Kasumi-1 (cell line): ENCODE measurements around the gene ENTR1.
"Not testable (repeated sequence)": the region's sequence is repeated elsewhere in the genome, so short reads cannot be mapped to it uniquely, and the experiment has no call there.

Experiments used
- DNase-seq, 2 experiments: peaks; one replicate each; lab custom pipeline; 2025; lab: John Stamatoyannopoulos, UW

Gene ENTR1

GRCh38 chr9:136438548-136439480 is 28.4 kb upstream of the ENTR1 start:
- DNase-seq, result peak in 1 of 2 experiments; percentile 42

DNA sequence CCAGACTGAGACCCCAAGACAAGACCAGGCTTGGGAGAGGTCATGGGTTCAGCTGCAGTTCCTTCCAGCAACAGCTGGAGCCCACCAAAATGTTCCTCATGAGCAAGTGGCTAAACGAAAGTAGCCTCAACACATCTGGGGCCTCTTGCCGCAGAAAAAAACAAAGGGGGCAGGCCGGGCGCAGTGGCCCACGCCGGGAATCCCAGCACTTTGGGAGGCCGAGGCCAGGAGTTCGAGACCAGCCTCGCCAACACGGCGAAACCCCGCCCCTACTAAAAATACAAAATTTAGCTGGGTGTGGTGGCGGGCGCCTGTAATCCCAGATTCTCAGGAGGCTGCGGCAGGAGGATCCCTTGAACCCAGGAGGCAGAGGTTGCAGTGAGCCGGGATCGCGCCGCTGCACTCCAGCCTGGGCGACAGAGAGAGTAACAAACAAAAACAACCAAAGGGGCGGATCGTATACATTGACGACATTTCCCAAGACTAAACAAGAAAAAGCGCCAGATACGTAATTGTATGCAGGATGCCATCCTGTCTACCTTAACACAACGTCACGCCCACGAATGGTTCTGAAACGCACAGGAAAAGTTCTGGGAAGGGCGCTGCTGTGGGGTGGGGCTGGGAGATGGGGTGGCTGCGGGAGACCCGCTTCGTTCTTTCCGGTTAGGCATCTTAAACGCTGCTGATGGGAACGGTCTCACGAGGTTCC is 27.6 kb upstream of the ENTR1 start:
- DNase-seq, result no peak

- DNase-seq, result peak in 1 of 2 experiments; percentile 1
Measured at GRCh38 chr9:136437430-136437829, 27.0 kb upstream of the ENTR1 start.

GRCh38 chr9:136436055-136436634 is 25.7 kb upstream of the ENTR1 start:
- DNase-seq, result no peak

- DNase-seq, result no peak
Measured at GRCh38 chr9:136434580-136435169, 24.3 kb upstream of the ENTR1 start.

GRCh38 chr9:136433849-136434579 is 23.6 kb upstream of the ENTR1 start:
- DNase-seq, result no peak

GRCh38 chr9:136433043-136433715 is 22.8 kb upstream of the ENTR1 start:
- no peak for DNase-seq

GRCh38 chr9:136432591-136432990 is 22.2 kb upstream of the ENTR1 start:
- no peak for DNase-seq

DNA sequence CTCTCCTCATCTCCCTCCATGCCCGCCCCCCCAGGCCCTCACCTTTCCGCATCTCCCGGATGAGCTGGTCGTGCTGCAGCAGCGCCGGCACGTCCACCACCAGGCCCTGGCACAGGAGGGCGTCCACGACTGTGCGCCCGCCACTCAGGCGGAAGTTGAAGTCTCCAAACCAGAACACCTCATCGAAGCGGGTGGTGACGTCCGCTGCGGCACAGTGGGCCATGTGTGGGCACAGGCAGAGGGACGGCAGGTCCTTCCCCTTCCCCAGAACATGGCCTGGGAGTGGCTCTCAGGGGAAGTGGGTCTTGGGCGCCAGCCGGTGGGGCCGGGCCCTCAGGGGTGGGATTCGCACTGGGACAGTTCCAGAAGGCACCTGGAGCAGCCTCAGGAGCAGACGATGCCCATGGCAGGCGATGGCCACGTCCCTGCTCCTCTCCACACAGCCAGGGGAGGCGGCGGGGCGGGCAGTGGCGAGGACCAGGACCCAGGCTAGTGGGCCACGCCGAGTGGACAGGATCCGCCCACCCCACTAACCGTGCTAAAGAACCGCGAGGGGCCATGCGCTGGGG is 21.5 kb upstream of the ENTR1 start:
- no peak for DNase-seq

GRCh38 chr9:136430588-136431234 is 20.3 kb upstream of the ENTR1 start:
- DNase-seq, result no peak

GRCh38 chr9:136429683-136430491 is 19.5 kb upstream of the ENTR1 start:
- no peak for DNase-seq

GRCh38 chr9:136429075-136429628 is 18.7 kb upstream of the ENTR1 start:
- DNase-seq, result no peak

- no peak for DNase-seq
Measured at GRCh38 chr9:136426787-136427186, 16.4 kb upstream of the ENTR1 start.

DNA sequence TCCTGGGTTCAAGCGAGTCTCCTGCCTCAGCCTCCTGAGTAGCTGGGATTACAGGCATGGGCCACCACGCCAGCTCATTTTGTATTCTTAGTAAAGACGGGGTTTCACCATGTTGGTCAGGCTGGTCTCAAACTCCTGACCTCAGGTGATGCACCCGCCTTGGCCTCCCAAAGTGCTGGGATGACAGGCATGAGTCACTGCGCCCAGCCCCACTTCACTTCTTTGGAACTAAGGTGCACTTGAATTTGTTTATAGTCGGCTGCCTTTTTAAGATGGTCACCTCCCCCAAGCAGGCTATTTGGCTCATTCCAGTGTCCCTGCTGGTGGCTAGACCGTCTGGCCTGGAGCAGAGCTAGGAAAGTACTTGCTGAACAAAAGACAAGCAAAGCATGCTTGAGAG is 15.0 kb upstream of the ENTR1 start:
- DNase-seq, result not testable (repeated sequence)

DNA sequence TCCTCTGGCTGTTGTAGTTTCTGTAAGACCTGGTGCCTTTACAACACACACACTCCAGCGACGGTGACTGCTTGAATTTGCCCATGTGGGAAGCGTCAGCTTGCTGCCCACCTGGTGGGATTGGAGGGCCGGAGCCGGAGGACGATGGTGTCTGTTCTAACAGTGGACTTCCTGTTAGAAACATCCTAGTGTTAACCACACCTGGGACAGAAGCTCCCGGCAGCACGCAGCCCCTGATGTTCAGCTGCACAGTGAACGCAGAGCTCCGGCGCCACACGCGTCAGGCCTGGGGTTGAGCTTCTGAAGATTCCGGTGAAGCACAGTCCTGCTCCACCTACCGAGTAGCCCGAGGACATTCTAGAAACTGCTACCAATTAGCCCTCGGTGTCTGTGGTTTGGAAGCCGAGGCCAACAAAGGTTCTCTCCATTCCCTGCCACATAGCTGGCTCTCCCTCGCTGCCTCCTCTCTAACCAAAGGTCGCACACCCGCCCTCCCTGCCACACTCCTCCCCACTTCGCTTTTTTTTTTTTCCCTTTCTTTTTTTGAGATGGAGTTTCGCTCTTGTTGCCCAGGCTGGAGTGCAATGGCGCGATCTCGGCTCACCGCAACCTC is 14.4 kb upstream of the ENTR1 start:
- DNase-seq, result no peak

DNA sequence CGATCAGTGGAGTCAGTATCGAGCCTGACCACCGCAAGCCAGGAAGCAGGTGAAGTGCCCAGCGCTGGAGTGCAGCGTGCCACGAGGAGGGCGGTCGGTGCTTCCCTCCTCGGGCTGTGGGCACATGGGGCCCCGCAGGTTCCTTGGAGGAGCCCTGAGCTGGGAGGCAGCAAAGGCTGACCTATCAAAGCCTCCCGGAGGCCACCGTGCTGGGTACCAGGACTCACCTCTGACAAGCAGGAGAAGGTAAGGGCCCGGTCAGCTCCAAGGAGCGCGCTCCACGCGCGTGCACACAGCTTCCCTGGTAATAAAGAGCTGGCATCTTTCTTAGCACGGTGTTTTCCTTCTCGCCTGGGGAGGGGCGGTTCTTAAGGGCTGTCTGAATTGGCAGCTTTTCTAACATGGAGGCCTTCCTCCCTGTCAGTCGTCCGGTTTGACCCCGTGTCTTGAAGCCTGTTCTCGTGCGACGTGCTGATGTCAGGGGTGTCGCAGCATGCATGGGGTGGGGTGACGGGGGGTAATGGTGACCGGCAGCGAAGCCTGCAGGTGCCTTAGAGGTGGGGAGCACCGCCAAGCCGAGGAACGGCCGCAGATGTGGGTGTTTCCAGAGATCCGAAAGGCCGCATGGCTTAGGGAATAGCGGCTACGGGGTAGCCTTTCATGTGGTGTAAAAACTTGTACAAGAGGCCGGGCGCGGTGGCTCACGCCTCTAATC is 13.2 kb upstream of the ENTR1 start:
- no peak for DNase-seq

DNA sequence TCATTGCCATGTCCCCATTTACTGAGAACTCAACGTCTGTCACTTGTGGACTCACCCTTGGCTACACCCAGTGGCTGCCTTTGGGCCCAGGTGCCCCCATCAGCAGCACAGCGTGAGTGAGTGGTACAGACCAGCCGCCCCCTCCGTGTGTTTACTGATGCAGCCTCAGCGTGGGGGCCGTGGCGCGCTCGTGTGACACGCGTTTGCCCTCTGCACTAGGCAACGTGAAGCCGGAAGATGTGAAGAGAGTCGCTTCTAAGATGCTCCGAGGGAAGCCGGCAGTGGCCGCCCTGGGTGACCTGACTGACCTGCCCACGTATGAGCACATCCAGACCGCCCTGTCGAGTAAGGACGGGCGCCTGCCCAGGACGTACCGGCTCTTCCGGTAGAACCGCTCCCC is 12.5 kb upstream of the ENTR1 start:
- no peak for DNase-seq

- DNase-seq, result no peak
Measured at GRCh38 chr9:136421791-136422190, 11.4 kb upstream of the ENTR1 start.
